ENCODE results near the gene C11orf21.

The C11orf21 gene

DNA sequence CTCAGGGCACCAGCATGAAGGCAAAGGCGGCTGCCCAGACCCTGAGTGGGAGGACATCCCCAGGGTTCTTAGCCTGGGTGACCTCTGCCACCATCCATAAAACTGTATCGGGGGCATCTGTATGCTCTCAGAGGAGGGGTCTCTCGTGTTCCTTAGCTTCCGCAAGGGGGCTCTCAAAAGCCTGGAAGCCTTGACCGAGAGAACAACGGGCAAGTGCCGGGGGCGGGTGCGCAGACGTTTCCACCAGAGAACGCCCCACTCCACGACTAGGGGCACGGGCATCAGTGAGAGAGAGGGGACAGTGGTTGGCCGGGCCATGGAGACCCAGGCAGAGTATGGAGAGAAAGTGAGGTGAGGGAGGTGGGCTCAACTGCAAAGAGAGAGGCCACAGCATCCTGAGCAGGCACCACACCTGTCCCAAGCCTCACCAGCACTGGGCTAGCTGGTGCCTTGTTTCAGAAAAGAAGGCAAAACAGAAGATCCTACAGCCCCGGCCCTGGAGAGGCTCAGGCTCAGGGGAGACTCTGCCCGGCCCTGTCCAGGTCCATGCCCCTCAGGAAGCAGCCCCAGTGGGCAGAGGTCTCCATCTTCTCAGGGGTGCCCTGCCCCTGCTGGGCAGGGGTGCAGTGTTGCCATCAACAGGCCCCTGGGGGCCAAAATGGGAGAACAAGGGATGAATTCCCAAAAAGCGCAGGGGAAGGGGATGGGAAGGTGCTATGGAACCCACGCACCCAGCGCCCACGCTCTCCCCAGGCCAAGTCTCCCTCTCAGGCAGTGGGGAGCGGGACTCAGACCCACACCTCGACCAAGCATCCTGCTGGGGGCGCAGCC, 6.0 kb upstream of the C11orf21 start:
- no peak overlapping the region for H3K4me3 ChIP-seq (ENCODE audit: low read depth, low read length)
- TF ChIP-seq, protein P1, sequence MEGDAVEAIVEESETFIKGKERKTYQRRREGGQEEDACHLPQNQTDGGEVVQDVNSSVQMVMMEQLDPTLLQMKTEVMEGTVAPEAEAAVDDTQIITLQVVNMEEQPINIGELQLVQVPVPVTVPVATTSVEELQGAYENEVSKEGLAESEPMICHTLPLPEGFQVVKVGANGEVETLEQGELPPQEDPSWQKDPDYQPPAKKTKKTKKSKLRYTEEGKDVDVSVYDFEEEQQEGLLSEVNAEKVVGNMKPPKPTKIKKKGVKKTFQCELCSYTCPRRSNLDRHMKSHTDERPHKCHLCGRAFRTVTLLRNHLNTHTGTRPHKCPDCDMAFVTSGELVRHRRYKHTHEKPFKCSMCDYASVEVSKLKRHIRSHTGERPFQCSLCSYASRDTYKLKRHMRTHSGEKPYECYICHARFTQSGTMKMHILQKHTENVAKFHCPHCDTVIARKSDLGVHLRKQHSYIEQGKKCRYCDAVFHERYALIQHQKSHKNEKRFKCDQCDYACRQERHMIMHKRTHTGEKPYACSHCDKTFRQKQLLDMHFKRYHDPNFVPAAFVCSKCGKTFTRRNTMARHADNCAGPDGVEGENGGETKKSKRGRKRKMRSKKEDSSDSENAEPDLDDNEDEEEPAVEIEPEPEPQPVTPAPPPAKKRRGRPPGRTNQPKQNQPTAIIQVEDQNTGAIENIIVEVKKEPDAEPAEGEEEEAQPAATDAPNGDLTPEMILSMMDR (IDR thresholded peaks at IDR 0.05; ENCODE audit: borderline replicate concordance, insufficient read depth, low read depth, low read length) = no peak

DNA sequence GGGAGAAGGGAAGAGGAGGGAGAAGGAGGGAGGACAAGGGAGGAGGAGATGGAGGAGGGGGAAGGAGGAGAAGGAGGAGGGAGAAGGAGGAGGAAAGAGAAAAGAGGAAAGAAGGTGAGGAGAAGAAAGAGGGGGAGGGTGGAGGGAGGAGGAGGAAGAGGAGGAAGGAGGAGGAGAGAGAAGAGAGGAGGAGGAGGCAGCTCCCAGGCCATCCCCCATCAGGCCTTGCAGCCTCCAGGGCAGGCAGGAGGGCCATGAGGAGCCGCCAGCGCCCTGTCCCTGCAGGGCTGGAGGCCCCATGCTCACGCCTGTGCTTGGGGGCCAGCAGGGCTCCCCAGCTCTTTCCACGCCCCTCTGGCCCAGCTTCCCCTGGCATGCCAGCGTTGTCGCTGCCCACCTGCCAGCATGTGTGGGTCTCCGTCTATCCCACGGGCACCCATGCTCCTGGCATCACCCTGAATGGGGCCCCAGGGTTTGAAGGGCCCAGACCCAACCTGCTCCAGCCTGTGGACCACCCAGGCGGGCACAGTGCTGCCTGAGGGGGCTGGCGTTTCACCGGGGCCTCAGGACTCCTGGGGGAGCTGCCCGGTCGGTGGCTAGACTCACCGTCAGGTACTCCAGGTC, 5.3 kb upstream of the C11orf21 start:
- TF ChIP-seq, protein P1 (IDR thresholded peaks at IDR 0.05; ENCODE audit: borderline replicate concordance, insufficient read depth, low read depth, low read length) = no peak
- H3K4me3 ChIP-seq (ENCODE audit: low read depth, low read length) = no peak overlapping the region

DNA sequence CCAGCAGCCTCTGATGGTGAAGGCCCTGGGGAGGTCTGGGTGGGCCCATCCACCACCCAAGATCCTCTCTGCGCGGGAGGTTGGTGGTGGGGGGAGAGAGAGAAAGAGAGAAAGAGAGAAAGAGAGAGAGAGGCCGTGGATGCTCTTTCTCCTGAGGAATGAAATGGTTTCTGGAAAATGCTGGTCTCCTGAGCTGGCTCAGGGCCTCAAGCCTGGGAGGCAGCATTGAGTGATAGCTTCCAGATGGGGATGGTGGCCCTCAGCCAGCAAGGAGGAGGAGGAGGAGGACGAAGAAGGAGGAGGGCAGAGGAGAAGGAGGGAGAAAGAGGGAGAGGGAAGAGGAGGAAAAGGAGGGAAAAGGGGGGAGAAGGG, 4.7 kb upstream of the C11orf21 start:
- no peak overlapping the region for H3K4me3 ChIP-seq (ENCODE audit: low read depth, low read length)
- TF ChIP-seq, protein P1 (IDR thresholded peaks at IDR 0.05; ENCODE audit: borderline replicate concordance, insufficient read depth, low read depth, low read length) = no peak

DNA sequence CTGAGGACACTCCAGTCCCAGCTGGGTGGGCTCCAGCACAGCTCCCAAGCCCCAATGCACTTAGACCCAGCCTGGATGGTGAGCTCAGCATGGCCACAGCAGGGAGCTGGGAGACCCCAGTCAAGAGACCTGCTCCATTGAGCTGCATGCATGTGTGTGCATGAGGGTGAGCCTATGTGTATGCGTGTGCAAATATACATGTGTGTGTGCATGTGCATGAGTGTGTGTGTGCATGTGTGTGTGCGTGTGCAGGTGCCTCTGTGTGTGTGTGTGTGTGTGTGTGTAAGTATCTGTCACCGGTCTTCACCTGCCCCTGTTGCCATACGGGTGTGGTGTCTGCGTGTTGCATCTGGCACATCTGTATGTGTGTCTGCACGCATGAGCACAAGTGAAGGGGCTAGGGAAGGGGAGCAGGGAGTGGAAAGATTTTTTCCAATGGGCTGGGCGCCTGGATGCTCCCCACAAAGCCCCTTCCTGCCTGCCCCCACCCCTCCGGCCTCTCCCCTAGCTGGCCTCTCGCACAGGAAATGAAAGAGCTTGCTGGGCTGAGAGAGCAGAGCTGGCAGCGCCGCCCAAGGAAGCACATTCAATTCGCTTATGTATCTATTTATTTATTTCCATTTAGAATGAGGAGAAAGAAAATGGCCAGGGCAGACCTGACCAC, 4.2 kb upstream of the C11orf21 start:
- TF ChIP-seq, protein P1 (IDR thresholded peaks at IDR 0.05; ENCODE audit: borderline replicate concordance, insufficient read depth, low read depth, low read length) = no peak
- H3K4me3 ChIP-seq (ENCODE audit: low read depth, low read length) = no peak overlapping the region

DNA sequence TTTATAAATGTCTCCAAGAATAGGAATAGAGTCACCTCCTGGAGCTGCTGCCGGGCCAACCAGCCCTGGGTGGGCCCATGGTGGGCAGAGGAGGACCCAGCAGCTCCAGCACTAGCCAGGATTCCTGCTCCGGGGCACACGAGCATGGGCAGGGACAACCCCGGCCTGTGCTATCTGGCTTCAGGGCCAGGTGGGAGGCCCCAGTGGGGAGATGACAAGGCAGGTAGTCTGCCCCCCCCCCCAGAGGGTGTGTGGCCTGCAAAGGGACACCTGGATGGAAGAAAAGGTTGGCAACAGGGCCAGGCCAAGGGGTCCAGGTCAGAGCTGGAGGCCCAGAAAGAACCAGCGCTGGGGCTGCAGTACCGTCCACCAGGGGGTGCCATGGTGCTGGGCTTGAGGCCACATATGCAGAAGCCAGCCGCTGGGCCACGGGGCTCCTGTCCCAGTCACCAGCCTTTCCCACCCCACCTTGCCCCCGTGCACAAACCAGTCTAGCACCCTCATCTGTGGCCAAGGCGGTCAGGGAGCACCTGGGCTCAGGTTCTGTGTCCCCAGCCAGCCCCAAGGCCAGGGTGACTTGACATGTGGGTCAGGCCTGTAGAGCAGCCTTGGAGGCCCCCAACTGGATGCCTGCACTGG, 3.5 kb upstream of the C11orf21 start:
- no peak overlapping the region for H3K4me3 ChIP-seq (ENCODE audit: low read depth, low read length)
- TF ChIP-seq, protein P1 (IDR thresholded peaks at IDR 0.05; ENCODE audit: borderline replicate concordance, insufficient read depth, low read depth, low read length) = peak; percentile 93

DNA sequence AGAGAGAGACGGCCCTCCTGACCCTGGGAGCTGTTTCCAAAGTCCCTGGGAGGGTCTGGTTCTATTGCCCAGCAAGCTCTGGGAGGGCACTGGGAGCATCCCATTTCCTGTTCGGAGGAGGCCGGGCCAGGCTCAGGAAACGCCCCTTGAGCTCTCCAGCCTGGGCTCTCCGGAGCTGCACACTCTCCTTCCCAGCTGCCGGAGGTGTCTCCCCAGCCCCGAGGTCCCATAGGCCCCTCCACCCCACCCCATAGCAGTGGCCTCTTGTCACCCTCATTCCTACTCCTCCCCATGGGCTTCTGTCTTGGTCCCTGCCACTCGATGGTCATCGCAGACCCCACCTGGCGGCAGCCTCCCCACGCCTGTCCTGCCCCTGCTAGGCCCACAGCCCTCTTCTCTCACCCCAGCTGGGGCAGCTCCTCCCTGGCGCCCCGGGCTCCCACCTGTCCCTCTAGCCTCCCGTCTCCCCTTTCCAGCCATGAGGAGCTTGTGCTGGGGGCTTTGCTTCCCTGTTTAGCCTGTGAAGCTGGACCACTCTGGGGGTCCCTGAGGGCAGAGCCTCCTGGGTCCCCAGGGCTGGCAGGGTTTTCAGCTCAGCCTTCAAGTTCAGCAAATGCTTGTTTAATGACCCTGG, 2.9 kb upstream of the C11orf21 start:
- no peak overlapping the region for H3K4me3 ChIP-seq (ENCODE audit: low read depth, low read length)
- TF ChIP-seq, protein P1 (IDR thresholded peaks at IDR 0.05; ENCODE audit: borderline replicate concordance, insufficient read depth, low read depth, low read length) = no peak

Measured in GM12875 (cell line).